Stomach (tissue), 9 donors: Measurements from ENCODE around the gene MDFI. TPM values are rescaled to one million over a fixed set of nuclear protein-coding genes. Genes with fewer than 3 reads are reported as not detected.

Experiments used
- DNase-seq, 2 donors: peaks; one replicate each; pipeline versions ENCODE4 v3.0.0 to v3.0.0-alpha.2; 2013 to 2019
- H3K27ac ChIP-seq, 5 donors: fragments of 200-600 bp in 4 of 5; sonication (generic) in 4 of 5; one replicate each; pipeline ENCODE4 v1.5.1; 2013 to 2019; ENCODE audit warnings: mild to moderate bottlenecking in 1 of 5, moderate library complexity in 1 of 5
- H3K27me3 ChIP-seq, 3 donors: fragments of 200-600 bp; sonication (generic); one replicate each; pipeline ENCODE4 v1.5.1; 2017 to 2019; ENCODE audit warnings: mixed run types in 1 of 3
- H3K36me3 ChIP-seq, 4 donors: fragments of 200-600 bp; sonication (generic); 1 replicate in 3 of 4; 2 replicates in 1 of 4; pipeline ENCODE4 v1.5.1; 2016 to 2019
- H3K4me1 ChIP-seq, 4 donors: fragments of 200-600 bp; sonication (generic); one replicate each; pipeline ENCODE4 v1.5.1; 2016 to 2019
- H3K4me3 ChIP-seq, 4 donors: fragments of 200-600 bp; sonication (generic) in 3 of 4; one replicate each; pipeline ENCODE4 v1.5.1; 2016 to 2019; ENCODE audit warnings: mild to moderate bottlenecking in 1 of 4
- H3K9me3 ChIP-seq, 4 donors: fragments of 200-600 bp; sonication (generic); one replicate each; pipeline ENCODE4 v1.5.1; 2016 to 2019
- CTCF ChIP-seq, 7 experiments: fragments of 450-650 bp in 4 of 7; fragments of 200-600 bp in 3 of 7; sonication (generic) in 3 of 7; IDR thresholded peaks; one replicate each; pipeline ENCODE4 v1.5.1; 2016 to 2019; ENCODE audit warnings: antibody characterized with exemption in 7 of 7, control low read depth in 2 of 7, mild to moderate bottlenecking in 1 of 7
- EP300 ChIP-seq: sonication (generic); formaldehyde crosslinking; IDR thresholded peaks from one replicate; pipeline ENCODE4 v1.6.1; 2017; ENCODE audit warnings: antibody characterized with exemption
- POLR2A ChIP-seq, 4 donors: fragments of 450-650 bp; IDR thresholded peaks; one replicate each; pipeline ENCODE4 v1.6.1; 2016; ENCODE audit warnings: antibody characterized with exemption in 4 of 4, control low read depth in 2 of 4, mild to moderate bottlenecking in 1 of 4, moderate library complexity in 1 of 4
- POLR2AphosphoS5 ChIP-seq, 3 donors: sonication (generic); formaldehyde crosslinking; IDR thresholded peaks; one replicate each; pipeline ENCODE4 v1.6.1; 2016; ENCODE audit warnings: antibody characterized with exemption in 3 of 3
- WGBS, 5 donors: extraction: QIAGEN DNeasy Blood & Tissue Kit in 3 of 5; methylation state at CpG; one replicate each; pipeline versions ENCODE4 v1.1.5 to v1.1.7; 2013 to 2018; 5-methylcytosine and 5-hydroxymethylcytosine counted together
- intact Hi-C: fragments of 100-400 bp; cut with DNase I; formaldehyde crosslinking; loops from one replicate; pipeline ENCODE4 v1.15.1; 2023; ENCODE audit warnings: low total_unique reads
- polyA plus RNA-seq, 3 donors: library from polyadenylated mRNA; stranded (reverse); fragments of 200-250 nt; gene quantifications; one replicate each; pipeline ENCODE4 v1.2.3, GENCODE V29; 2013
- total RNA-seq, 5 donors: library from RNA; depleted of rRNA; stranded (reverse); fragments of >200 nt; gene quantifications; one replicate each; pipeline versions ENCODE4 v1.1.0 to v1.2.3, GENCODE V29; 2014 to 2016
- donor health status: healthy with polysubstance abuse.
- donor health status: Bipolar disorder and iron deficiency.
- donor health status: healthy.

Gene MDFI
- total and polyA plus RNA-seq, 8 donors: 3.7 to 17.2 (median 8.3) TPM; not detected in 1

GRCh38 chr6:41671376-41671775, 33.1 kb downstream of the MDFI start:
- Histone ChIP-seq H3K4me3 (no peak overlapping the region), H3K36me3 (no peaks in the 10 kb centered on the region), H3K4me1 (no peaks in the 10 kb centered on the region), H3K9me3 (no peaks in the 10 kb centered on the region), H3K27ac (no peak overlapping the region), H3K27me3 (peaks cover 0 to 18% (median 0%) of the 10 kb centered on the region in 3 donors)
- DNase-seq: no peak
- WGBS, 5 donors: 48 to 62% (median 56%) methylated on average over 5 of the region's 5 CpGs
- intact Hi-C loops: no loop called here
- TF ChIP-seq POLR2AphosphoS5 (IDR thresholded peaks at IDR 0.05) (no peak), CTCF (IDR thresholded peaks at IDR 0.05) (no peak), POLR2A (IDR thresholded peaks at IDR 0.05) (no peak), EP300 (no peak)

- H3K4me3 ChIP-seq: no peak overlapping the region
- no peaks in the 10 kb centered on the region for H3K4me1 ChIP-seq
- H3K27me3 ChIP-seq: peaks cover 0 to 18% (median 0%) of the 10 kb centered on the region in 3 donors
- no peak for DNase-seq
- TF ChIP-seq POLR2A (IDR thresholded peaks at IDR 0.05) (no peak), CTCF (IDR thresholded peaks at IDR 0.05) (no peak), EP300 (no peak), POLR2AphosphoS5 (IDR thresholded peaks at IDR 0.05) (no peak)
- no peaks in the 10 kb centered on the region for H3K36me3 ChIP-seq
- 84 to 90% (median 87%) methylated on average over 7 of the region's 7 CpGs for WGBS, 5 donors
- H3K9me3 ChIP-seq: no peaks in the 10 kb centered on the region
- intact Hi-C loops: no loop called here
- H3K27ac ChIP-seq: no peak overlapping the region
Measured at GRCh38 chr6:41672016-41672415, 33.7 kb downstream of the MDFI start.

- no peaks in the 10 kb centered on the region for H3K9me3 ChIP-seq
- no peak for TF ChIP-seq POLR2AphosphoS5 (IDR thresholded peaks at IDR 0.05)
- no peak for TF ChIP-seq POLR2A (IDR thresholded peaks at IDR 0.05)
- H3K4me1 ChIP-seq: no peaks in the 10 kb centered on the region
- intact Hi-C loops: no loop called here
- no peaks in the 10 kb centered on the region for H3K36me3 ChIP-seq
- H3K4me3 ChIP-seq: no peak overlapping the region
- H3K27ac ChIP-seq: no peak overlapping the region
- 83 to 95% (median 89%) methylated on average over 17 of the region's 17 CpGs for WGBS, 5 donors
- no peak for DNase-seq
- H3K27me3 ChIP-seq: peaks cover 0 to 18% (median 0%) of the 10 kb centered on the region in 3 donors
Measured at GRCh38 chr6:41672816-41673703, 34.8 kb downstream of the MDFI start.

GRCh38 chr6:41673704-41674000, 35.4 kb downstream of the MDFI start:
- intact Hi-C loops: no loop called here
- no peak for DNase-seq
- Histone ChIP-seq H3K4me3 (no peak overlapping the region), H3K36me3 (no peaks in the 10 kb centered on the region), H3K4me1 (no peaks in the 10 kb centered on the region), H3K9me3 (no peaks in the 10 kb centered on the region), H3K27me3 (peaks cover 0 to 18% (median 0%) of the 10 kb centered on the region in 3 donors), H3K27ac (no peak overlapping the region)
- WGBS, 5 donors: 62 to 85% (median 84%) methylated on average over 4 to 5 of the region's 5 CpGs
- no peak for TF ChIP-seq CTCF (IDR thresholded peaks at IDR 0.05)
- no peak for TF ChIP-seq EP300
- TF ChIP-seq POLR2AphosphoS5 (IDR thresholded peaks at IDR 0.05): no peak
- TF ChIP-seq POLR2A (IDR thresholded peaks at IDR 0.05): no peak
